ENCODE measurements around the gene SEPTIN10. TPM values are rescaled to one million over a fixed set of nuclear protein-coding genes. Genes with fewer than 3 reads are reported as not detected.

The SEPTIN10 gene
- total RNA-seq, 1 donor from 2014 or later = 90.8 TPM

GRCh38 chr2:109575373-109575772 is 38.4 kb downstream of the SEPTIN10 start:
- H4K20me1 ChIP-seq (ENCODE audit: insufficient read depth, low read length) = peaks cover 6% of the 10 kb centered on the region
- Mint-ChIP-seq H3K27me3 (ENCODE audit: low read depth, unreplicated experiment) (no peaks in the 10 kb centered on the region), H3K27ac (ENCODE audit: unreplicated experiment) (no peak overlapping the region), H3K4me1 (ENCODE audit: low read depth, unreplicated experiment) (no peaks in the 10 kb centered on the region), H3K9me3 (ENCODE audit: unreplicated experiment) (no peaks in the 10 kb centered on the region), H3K4me3 (ENCODE audit: unreplicated experiment) (no peak overlapping the region), H3K36me3 (ENCODE audit: low read depth, unreplicated experiment) (peaks cover 3% of the 10 kb centered on the region)
- H3K9me3 ChIP-seq (ENCODE audit: insufficient read depth, low read depth, low read length) = no peaks in the 10 kb centered on the region
- H3K27me3 ChIP-seq (ENCODE audit: insufficient read depth, low read length) = no peaks in the 10 kb centered on the region
- peaks cover 15% of the 10 kb centered on the region for H3K36me3 ChIP-seq (ENCODE audit: insufficient read depth, low read length)
- TF ChIP-seq EZH2 (IDR thresholded peaks at IDR 0.05; ENCODE audit: insufficient read depth, low read length) (no peak), CTCF (IDR thresholded peaks at IDR 0.05; ENCODE audit: insufficient read depth, low read depth, low read length) (no peak)
- H3K9ac ChIP-seq (ENCODE audit: low read length) = no peak overlapping the region
- no peak overlapping the region for H3K4me3 ChIP-seq (ENCODE audit: insufficient read depth, low read depth, low read length)
- no peak overlapping the region for H2AFZ ChIP-seq (ENCODE audit: low read depth, low read length)
- DNase-seq (ENCODE audit: low read depth) = no peak
- no peak overlapping the region for H3K4me2 ChIP-seq (ENCODE audit: low read length)
- H3K79me2 ChIP-seq (ENCODE audit: insufficient read depth, low read length) = no peaks in the 10 kb centered on the region
- H3K4me1 ChIP-seq (ENCODE audit: insufficient read depth, low read length) = no peaks in the 10 kb centered on the region
- FAIRE-seq = no peak
- H3K27ac ChIP-seq (ENCODE audit: low read depth, low read length) = no peak overlapping the region

- no peak overlapping the region for H3K4me3 ChIP-seq (ENCODE audit: insufficient read depth, low read depth, low read length)
- peaks cover 2% of the 10 kb centered on the region for H3K4me1 ChIP-seq (ENCODE audit: insufficient read depth, low read length)
- H3K27ac Mint-ChIP-seq (ENCODE audit: unreplicated experiment) = no peak overlapping the region
- peaks cover 13% of the 10 kb centered on the region for H3K36me3 ChIP-seq (ENCODE audit: insufficient read depth, low read length)
- no peak overlapping the region for H3K4me2 ChIP-seq (ENCODE audit: low read length)
- H2AFZ ChIP-seq (ENCODE audit: low read depth, low read length) = no peak overlapping the region
- peaks cover 5% of the 10 kb centered on the region for H3K79me2 ChIP-seq (ENCODE audit: insufficient read depth, low read length)
- H3K27me3 Mint-ChIP-seq (ENCODE audit: low read depth, unreplicated experiment) = no peaks in the 10 kb centered on the region
- peaks cover 11% of the 10 kb centered on the region for H3K36me3 Mint-ChIP-seq (ENCODE audit: low read depth, unreplicated experiment)
- H3K27me3 ChIP-seq (ENCODE audit: insufficient read depth, low read length) = no peaks in the 10 kb centered on the region
- peaks cover 12% of the 10 kb centered on the region for H3K4me1 Mint-ChIP-seq (ENCODE audit: low read depth, unreplicated experiment)
- H3K27ac ChIP-seq (ENCODE audit: low read depth, low read length) = no peak overlapping the region
- H4K20me1 ChIP-seq (ENCODE audit: insufficient read depth, low read length) = no peaks in the 10 kb centered on the region
- DNase-seq (ENCODE audit: low read depth) (no peak), FAIRE-seq (no peak)
- H3K9me3 ChIP-seq (ENCODE audit: insufficient read depth, low read depth, low read length) = no peaks in the 10 kb centered on the region
- H3K9me3 Mint-ChIP-seq (ENCODE audit: unreplicated experiment) = no peaks in the 10 kb centered on the region
- H3K4me3 Mint-ChIP-seq (ENCODE audit: unreplicated experiment) = no peak overlapping the region
- TF ChIP-seq EZH2 (IDR thresholded peaks at IDR 0.05; ENCODE audit: insufficient read depth, low read length) (no peak), CTCF (IDR thresholded peaks at IDR 0.05; ENCODE audit: insufficient read depth, low read depth, low read length) (no peak)
- no peak overlapping the region for H3K9ac ChIP-seq (ENCODE audit: low read length)
Measured at GRCh38 chr2:109563980-109564550, 49.7 kb downstream of the SEPTIN10 start.

GRCh38 chr2:109563288-109563687 is 50.5 kb downstream of the SEPTIN10 start:
- H3K27me3 Mint-ChIP-seq (ENCODE audit: low read depth, unreplicated experiment) = no peaks in the 10 kb centered on the region
- H3K27ac ChIP-seq (ENCODE audit: low read depth, low read length) = no peak overlapping the region
- H2AFZ ChIP-seq (ENCODE audit: low read depth, low read length) = no peak overlapping the region
- H3K4me1 Mint-ChIP-seq (ENCODE audit: low read depth, unreplicated experiment) = peaks cover 14% of the 10 kb centered on the region
- peaks cover 5% of the 10 kb centered on the region for H3K79me2 ChIP-seq (ENCODE audit: insufficient read depth, low read length)
- no peaks in the 10 kb centered on the region for H4K20me1 ChIP-seq (ENCODE audit: insufficient read depth, low read length)
- H3K4me3 Mint-ChIP-seq (ENCODE audit: unreplicated experiment) = no peak overlapping the region
- no peak overlapping the region for H3K9ac ChIP-seq (ENCODE audit: low read length)
- DNase-seq (ENCODE audit: low read depth) (no peak), FAIRE-seq (no peak)
- H3K4me2 ChIP-seq (ENCODE audit: low read length) = no peak overlapping the region
- H3K36me3 Mint-ChIP-seq (ENCODE audit: low read depth, unreplicated experiment) = peaks cover 11% of the 10 kb centered on the region
- peaks cover 13% of the 10 kb centered on the region for H3K36me3 ChIP-seq (ENCODE audit: insufficient read depth, low read length)
- no peaks in the 10 kb centered on the region for H3K9me3 Mint-ChIP-seq (ENCODE audit: unreplicated experiment)
- no peaks in the 10 kb centered on the region for H3K27me3 ChIP-seq (ENCODE audit: insufficient read depth, low read length)
- H3K4me1 ChIP-seq (ENCODE audit: insufficient read depth, low read length) = peaks cover 8% of the 10 kb centered on the region
- TF ChIP-seq EZH2 (IDR thresholded peaks at IDR 0.05; ENCODE audit: insufficient read depth, low read length) (no peak), CTCF (IDR thresholded peaks at IDR 0.05; ENCODE audit: insufficient read depth, low read depth, low read length) (no peak)
- no peak overlapping the region for H3K27ac Mint-ChIP-seq (ENCODE audit: unreplicated experiment)
- H3K9me3 ChIP-seq (ENCODE audit: insufficient read depth, low read depth, low read length) = no peaks in the 10 kb centered on the region
- H3K4me3 ChIP-seq (ENCODE audit: insufficient read depth, low read depth, low read length) = no peak overlapping the region

All from astrocyte (in vitro differentiated cells and primary cell).